HG03457 (cell line): Measurements from ENCODE around the gene FBXL4.

Source experiments
- ATAC-seq: cut with Tn5 transposase; IDR thresholded peaks from one replicate; pipeline ENCODE4 v1.9.1; 2021; ENCODE audit warnings: moderate number of reproducible peaks; ENCODE audit not compliant: unreplicated experiment

The FBXL4 gene

DNA sequence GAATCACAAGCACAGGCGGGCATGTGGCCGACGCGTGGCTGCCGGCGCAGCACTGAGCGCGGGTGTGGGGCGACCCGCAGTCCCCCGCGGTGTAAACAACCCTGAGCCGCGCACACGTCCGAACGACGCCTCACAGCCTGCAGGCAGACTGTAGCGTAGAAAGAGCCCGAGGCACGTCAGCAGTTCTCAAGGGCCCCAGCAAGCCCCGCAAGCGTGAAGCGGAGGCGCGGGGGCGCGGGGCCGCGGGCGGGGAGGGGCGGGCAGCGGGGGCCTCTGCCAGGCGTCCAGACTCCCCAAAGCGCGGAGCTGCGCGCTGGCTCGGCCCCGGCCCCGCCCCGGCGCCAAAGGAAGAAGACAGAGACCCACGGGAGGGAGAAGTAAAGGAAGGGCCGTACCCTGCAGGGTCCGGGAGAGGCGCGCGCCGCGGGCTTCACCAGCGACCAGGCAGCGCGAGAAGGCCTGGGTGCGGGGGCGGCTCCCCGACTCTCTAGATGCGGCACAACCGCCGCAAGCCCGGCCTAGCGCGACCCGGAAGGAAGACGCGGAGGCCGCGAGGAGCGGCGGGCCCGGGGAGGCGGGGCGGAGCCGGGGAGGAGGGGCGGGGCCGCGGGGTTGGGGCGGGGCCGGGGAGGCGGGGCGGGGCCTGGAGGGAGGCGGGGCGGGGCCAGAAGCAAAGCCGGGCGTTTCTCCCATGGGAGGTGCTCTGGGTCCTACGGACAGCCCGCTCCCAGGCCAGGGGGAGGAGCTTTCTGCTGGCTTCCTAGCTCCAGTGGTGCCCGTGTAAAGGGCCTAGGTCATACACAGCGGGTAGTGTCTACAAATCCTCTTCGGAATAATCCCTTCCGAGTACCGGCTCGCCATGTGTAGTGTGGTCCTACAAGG, at the start of gene FBXL4:
Gene FBXL4 (minus strand): TSS at position 536 of the 882 bp plus-strand sequence. CDS start 20,958 bp downstream, outside the sequence.
- peak; percentile 72 for ATAC-seq

DNA sequence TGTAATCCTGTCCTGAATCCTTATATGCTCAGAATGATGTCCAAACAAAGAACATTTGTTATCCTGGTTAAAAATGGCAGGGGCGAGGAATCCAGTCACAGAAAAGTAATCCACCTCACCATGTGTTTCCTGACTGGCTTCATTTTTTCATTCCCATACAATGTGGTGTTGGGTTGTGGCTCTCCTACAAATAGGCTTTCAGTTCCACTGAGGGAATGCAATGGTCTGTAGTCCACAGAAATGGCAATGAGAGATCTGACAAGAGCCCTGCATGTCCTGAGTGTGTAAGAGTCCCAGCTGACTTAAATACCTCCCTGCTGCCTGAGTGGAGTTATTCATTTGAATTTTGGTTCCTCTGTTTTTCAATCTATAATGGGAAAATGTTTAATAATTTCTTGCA, 47.4 kb upstream of the FBXL4 start:
- no peak for ATAC-seq

DNA sequence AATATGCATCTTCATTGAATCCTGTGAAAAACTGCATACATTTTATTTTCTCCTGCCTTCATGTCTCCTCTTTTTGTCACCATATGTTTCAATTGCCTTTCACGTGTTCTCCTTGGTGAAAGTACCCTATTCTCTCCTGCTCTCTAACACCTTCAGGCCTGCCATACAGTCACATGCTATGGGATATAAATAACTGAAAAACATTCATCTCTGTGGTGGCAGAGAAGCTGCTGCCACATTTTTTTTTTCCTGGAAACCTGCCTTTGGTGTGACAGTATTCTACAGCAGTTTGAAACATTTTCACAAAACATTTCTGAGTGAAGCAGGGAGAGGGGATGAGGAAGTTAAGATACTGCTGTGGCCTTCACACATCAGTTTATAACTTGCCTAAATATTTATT, 44.8 kb upstream of the FBXL4 start:
- no peak for ATAC-seq

GRCh38 chr6:98986071-98986615, 38.4 kb upstream of the FBXL4 start:
- ATAC-seq, result no peak

GRCh38 chr6:98985391-98985790, 37.6 kb upstream of the FBXL4 start:
- no peak for ATAC-seq

- ATAC-seq, result no peak
Observed at GRCh38 chr6:98984121-98984520, 36.4 kb upstream of the FBXL4 start.

- no peak for ATAC-seq
Observed at GRCh38 chr6:98981473-98981872, 33.7 kb upstream of the FBXL4 start.

GRCh38 chr6:98980819-98981218, 33.1 kb upstream of the FBXL4 start:
- no peak for ATAC-seq

DNA sequence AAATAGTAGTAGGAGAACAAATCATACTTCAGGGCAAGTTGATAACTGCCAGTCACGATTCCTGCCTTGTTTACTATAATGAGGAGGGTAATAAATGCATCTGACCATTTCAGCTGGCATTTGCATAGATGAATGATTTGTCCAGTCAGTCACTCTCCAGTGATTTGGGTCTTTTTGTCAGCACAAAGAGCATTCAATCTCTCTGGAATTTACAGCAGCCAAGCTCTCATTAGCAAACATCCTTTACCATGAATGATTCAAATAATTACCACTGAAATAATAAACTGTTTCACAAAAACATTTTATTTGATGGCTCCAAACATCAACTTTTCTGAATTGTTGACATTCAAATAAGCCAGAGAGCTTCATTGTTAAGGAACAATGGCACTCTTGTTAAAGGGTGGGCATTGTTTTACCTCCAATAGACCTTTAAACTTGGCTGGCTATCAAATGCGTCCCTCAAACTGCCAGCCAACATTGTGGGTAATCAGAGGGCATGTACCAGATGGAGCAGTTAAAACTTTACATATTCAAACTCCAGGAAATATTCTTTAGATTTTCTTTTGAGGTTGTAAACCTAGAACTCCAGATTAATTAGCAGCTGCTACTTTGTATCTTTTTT, 30.0 kb upstream of the FBXL4 start:
- no peak for ATAC-seq

- no peak for ATAC-seq
Observed at GRCh38 chr6:98976674-98977385, 29.1 kb upstream of the FBXL4 start.

- ATAC-seq, result no peak
Observed at GRCh38 chr6:98975421-98975820, 27.7 kb upstream of the FBXL4 start.

- ATAC-seq, result no peak
Observed at GRCh38 chr6:98974309-98974708, 26.6 kb upstream of the FBXL4 start.

DNA sequence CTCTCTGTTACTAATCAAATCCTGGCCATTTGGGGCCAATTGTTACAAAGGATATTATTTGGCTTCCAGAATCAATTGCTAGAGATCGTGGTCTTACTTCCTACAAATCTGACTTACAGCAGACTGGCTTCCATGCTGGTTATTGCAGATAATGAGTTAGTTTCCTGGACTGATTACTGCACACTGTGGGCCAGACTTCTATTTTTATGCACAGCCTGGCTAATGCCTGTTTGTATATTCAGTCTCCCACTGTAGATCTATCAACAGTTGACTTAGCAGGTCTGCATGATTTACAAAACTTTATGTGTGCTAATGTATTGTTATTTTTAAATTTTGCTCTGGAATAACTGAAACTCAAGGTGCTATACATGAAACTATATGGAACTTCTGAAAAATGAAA, 25.8 kb upstream of the FBXL4 start:
- no peak for ATAC-seq

- ATAC-seq, result no peak
Observed at GRCh38 chr6:98971303-98971702, 23.6 kb upstream of the FBXL4 start.

- ATAC-seq, result no peak
Observed at GRCh38 chr6:98970469-98970868, 22.7 kb upstream of the FBXL4 start.

DNA sequence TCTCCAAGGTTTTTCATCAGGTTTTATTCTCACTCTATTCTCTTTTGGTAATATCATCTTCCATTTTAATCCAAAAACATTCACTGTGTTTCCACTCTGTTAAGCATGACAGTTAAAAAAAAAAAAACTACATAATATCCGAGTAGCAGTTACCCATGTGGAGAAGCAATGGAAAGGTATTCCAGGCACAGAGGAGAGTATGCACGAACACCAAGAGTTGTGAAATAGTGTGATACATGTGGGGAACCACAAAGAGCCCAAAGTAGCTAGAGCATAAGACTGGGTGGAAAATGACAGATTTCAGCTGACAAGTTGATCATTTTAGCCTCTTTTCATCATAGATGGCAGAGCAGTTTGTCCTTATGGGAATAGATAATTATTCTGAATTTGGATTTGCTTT, 19.9 kb upstream of the FBXL4 start:
- no peak for ATAC-seq

DNA sequence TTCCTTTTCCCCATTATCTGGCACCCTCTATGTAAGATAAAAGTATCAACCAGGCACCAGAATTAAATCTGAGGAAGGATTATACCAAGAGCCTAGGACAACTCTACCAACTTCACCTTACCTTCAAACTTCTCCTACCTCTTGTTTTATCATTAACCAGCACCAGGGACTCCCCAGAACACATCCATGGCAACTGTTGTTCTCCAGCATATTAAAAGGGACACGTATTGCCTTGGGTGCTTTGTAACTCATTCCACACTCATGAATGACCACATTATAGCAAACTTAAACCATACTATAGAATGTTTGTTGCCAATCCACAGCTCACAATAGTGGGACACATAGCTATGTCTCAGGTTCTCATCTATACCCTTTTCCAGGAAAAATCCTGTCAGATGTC, 11.9 kb upstream of the FBXL4 start:
- no peak for ATAC-seq

DNA sequence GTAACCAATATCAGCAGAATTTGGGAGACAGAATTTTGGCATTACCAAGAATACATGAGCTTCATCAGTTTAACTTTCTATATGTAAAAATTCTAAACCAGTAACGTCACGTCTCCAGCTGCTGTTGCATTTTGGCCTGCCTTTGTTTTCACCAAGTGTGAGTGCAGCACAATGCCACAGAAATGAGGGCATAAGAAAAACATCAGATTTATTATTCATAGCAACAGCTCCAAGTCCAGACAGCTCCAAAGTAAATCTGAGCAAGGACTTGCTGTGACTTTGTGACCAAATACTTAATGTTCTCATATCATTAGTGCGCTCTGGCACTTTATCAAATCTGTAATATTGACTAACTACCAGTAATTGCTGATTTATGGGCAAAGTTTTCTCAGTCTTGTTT, 11.0 kb upstream of the FBXL4 start:
- ATAC-seq, result no peak

DNA sequence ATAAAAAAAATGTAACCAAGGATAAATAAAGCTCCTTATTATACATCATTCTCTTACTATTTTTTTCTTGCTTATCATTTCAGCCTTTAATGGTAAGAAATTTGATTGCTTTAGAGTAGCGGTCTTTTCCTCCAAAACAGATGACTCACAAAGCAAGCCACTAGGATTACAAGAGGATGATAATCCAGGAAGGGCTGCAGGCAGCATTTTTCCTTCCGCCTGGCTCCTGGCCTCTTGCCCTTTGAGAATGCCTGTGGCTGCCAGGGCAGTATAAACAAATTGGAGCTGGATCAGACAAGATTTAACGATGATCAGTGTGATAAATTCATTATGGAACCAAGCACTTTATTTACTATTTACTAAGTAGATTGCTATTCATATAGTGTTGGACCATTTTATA, 9.7 kb upstream of the FBXL4 start:
- no peak for ATAC-seq

- no peak for ATAC-seq
Observed at GRCh38 chr6:98949589-98949988, 1.8 kb upstream of the FBXL4 start.

- peak; percentile 23 for ATAC-seq
Observed at GRCh38 chr6:98946879-98947410, 801 bp downstream of the FBXL4 start.
